Dendritic cell treated with granulocyte-macrophage colony-stimulating factor and Interleukin-4, amounts not matched to agents 40 ng/mL and 50 ng/mL, for 4 days (primary cell): ENCODE results near the gene CSF3R.
"Not testable (repeated sequence)": the region's sequence is repeated elsewhere in the genome, so short reads cannot be mapped to it uniquely, and the experiment has no call there.

ENCODE experiments used
- H3K27ac Mint-ChIP-seq: one replicate; pipeline ENCODE4 v1.8.0; 2022; ENCODE audit warnings: mild to moderate bottlenecking, mixed read lengths
- H3K27me3 Mint-ChIP-seq: one replicate; pipeline ENCODE4 v1.8.0; 2022; ENCODE audit warnings: mild to moderate bottlenecking, mixed read lengths
- H3K36me3 Mint-ChIP-seq: one replicate; pipeline ENCODE4 v1.8.0; 2022; ENCODE audit warnings: low read depth, mixed read lengths
- H3K4me1 Mint-ChIP-seq: one replicate; pipeline ENCODE4 v1.8.0; 2022; ENCODE audit warnings: low read depth, mixed read lengths
- H3K4me3 Mint-ChIP-seq: one replicate; pipeline ENCODE4 v1.8.0; 2022; ENCODE audit warnings: mild to moderate bottlenecking, moderate library complexity, mixed read lengths
- H3K9me3 Mint-ChIP-seq: one replicate; pipeline ENCODE4 v1.8.0; 2022; ENCODE audit warnings: mixed read lengths
- intact Hi-C: fragments of 100-400 bp; cut with micrococcal nuclease; formaldehyde crosslinking; loops from one replicate; pipeline ENCODE4 v1.15.0; 2022

Gene CSF3R

GRCh38 chr1:36481771-36482723, 666 bp downstream of the CSF3R start:
- Mint-ChIP-seq H3K27me3 (no peaks in the 10 kb centered on the region), H3K4me1 (peaks cover 79% of the 10 kb centered on the region), H3K36me3 (peaks cover 35% of the 10 kb centered on the region), H3K27ac (peak overlapping the region; percentile 89), H3K9me3 (no peaks in the 10 kb centered on the region), H3K4me3 (peak overlapping the region; percentile 91)
- intact Hi-C loops: no loop called here

- Mint-ChIP-seq H3K27ac (no peak overlapping the region), H3K4me3 (no peak overlapping the region), H3K9me3 (no peaks in the 10 kb centered on the region), H3K4me1 (peaks cover 69% of the 10 kb centered on the region), H3K36me3 (peaks cover 43% of the 10 kb centered on the region), H3K27me3 (no peaks in the 10 kb centered on the region)
- intact Hi-C loops: no loop called here
Observed at GRCh38 chr1:36481091-36481490, 1.6 kb downstream of the CSF3R start.

GRCh38 chr1:36480161-36480560, 2.6 kb downstream of the CSF3R start:
- Mint-ChIP-seq H3K9me3 (no peaks in the 10 kb centered on the region), H3K4me3 (no peak overlapping the region), H3K36me3 (peaks cover 52% of the 10 kb centered on the region), H3K4me1 (peaks cover 61% of the 10 kb centered on the region), H3K27ac (peak overlapping the region; percentile 30), H3K27me3 (no peaks in the 10 kb centered on the region)
- intact Hi-C loops: no loop called here

- H3K27ac Mint-ChIP-seq: peak overlapping the region; percentile 30
- no peaks in the 10 kb centered on the region for H3K9me3 Mint-ChIP-seq
- peaks cover 58% of the 10 kb centered on the region for H3K4me1 Mint-ChIP-seq
- no peak overlapping the region for H3K4me3 Mint-ChIP-seq
- no peaks in the 10 kb centered on the region for H3K27me3 Mint-ChIP-seq
- intact Hi-C loops: no loop called here
- peaks cover 58% of the 10 kb centered on the region for H3K36me3 Mint-ChIP-seq
Observed at GRCh38 chr1:36479505-36480051, 3.1 kb downstream of the CSF3R start.

GRCh38 chr1:36477615-36478014, 5.1 kb downstream of the CSF3R start:
- H3K27me3 Mint-ChIP-seq, intact Hi-C loops, H3K9me3 Mint-ChIP-seq, H3K27ac Mint-ChIP-seq, H3K4me3 Mint-ChIP-seq: not testable (repeated sequence)
- Mint-ChIP-seq H3K4me1 (peaks cover 54% of the 10 kb centered on the region), H3K36me3 (peaks cover 73% of the 10 kb centered on the region)

- Mint-ChIP-seq H3K36me3 (peaks cover 72% of the 10 kb centered on the region), H3K27ac (no peak overlapping the region), H3K27me3 (no peaks in the 10 kb centered on the region), H3K4me3 (no peak overlapping the region), H3K9me3 (no peaks in the 10 kb centered on the region), H3K4me1 (peaks cover 47% of the 10 kb centered on the region)
- intact Hi-C loops: no loop called here
Observed at GRCh38 chr1:36476945-36477344, 5.8 kb downstream of the CSF3R start.

- intact Hi-C loops: no loop called here
- peaks cover 78% of the 10 kb centered on the region for H3K36me3 Mint-ChIP-seq
Observed at GRCh38 chr1:36475910-36476604, 6.7 kb downstream of the CSF3R start.

GRCh38 chr1:36475341-36475740, 7.4 kb downstream of the CSF3R start:
- no peak overlapping the region for H3K4me3 Mint-ChIP-seq
- no peaks in the 10 kb centered on the region for H3K27me3 Mint-ChIP-seq
- no peak overlapping the region for H3K27ac Mint-ChIP-seq
- H3K9me3 Mint-ChIP-seq: no peaks in the 10 kb centered on the region
- peaks cover 31% of the 10 kb centered on the region for H3K4me1 Mint-ChIP-seq
- intact Hi-C loops: no loop called here
- H3K36me3 Mint-ChIP-seq: peaks cover 81% of the 10 kb centered on the region

More at GRCh38 chr1:36475910-36476604, 6.7 kb downstream of the CSF3R start:
- no peak overlapping the region for H3K4me3 Mint-ChIP-seq
- H3K9me3 Mint-ChIP-seq: no peaks in the 10 kb centered on the region
- H3K27me3 Mint-ChIP-seq: no peaks in the 10 kb centered on the region
- H3K4me1 Mint-ChIP-seq: peaks cover 38% of the 10 kb centered on the region
- H3K27ac Mint-ChIP-seq: no peak overlapping the region

GRCh38 chr1:36472656-36473055, 10.1 kb downstream of the CSF3R start:
- no peaks in the 10 kb centered on the region for H3K27me3 Mint-ChIP-seq
- peaks cover 18% of the 10 kb centered on the region for H3K4me1 Mint-ChIP-seq
- intact Hi-C loops: no loop called here
- no peak overlapping the region for H3K4me3 Mint-ChIP-seq
- H3K27ac Mint-ChIP-seq: peak overlapping the region; percentile 29
- H3K36me3 Mint-ChIP-seq: peaks cover 81% of the 10 kb centered on the region
- no peaks in the 10 kb centered on the region for H3K9me3 Mint-ChIP-seq

GRCh38 chr1:36471830-36472641, 10.7 kb downstream of the CSF3R start:
- H3K9me3 Mint-ChIP-seq: no peaks in the 10 kb centered on the region
- peaks cover 87% of the 10 kb centered on the region for H3K36me3 Mint-ChIP-seq
- peak overlapping the region; percentile 29 for H3K27ac Mint-ChIP-seq
- H3K4me3 Mint-ChIP-seq: no peak overlapping the region
- intact Hi-C loops: no loop called here
- H3K4me1 Mint-ChIP-seq: peaks cover 22% of the 10 kb centered on the region
- H3K27me3 Mint-ChIP-seq: no peaks in the 10 kb centered on the region

- no peak overlapping the region for H3K4me3 Mint-ChIP-seq
- H3K36me3 Mint-ChIP-seq: peaks cover 79% of the 10 kb centered on the region
- H3K9me3 Mint-ChIP-seq: no peaks in the 10 kb centered on the region
- H3K4me1 Mint-ChIP-seq: peaks cover 45% of the 10 kb centered on the region
- H3K27me3 Mint-ChIP-seq: no peaks in the 10 kb centered on the region
- H3K27ac Mint-ChIP-seq: peak overlapping the region; percentile 12
- intact Hi-C loops: no loop called here
Observed at GRCh38 chr1:36469163-36469562, 13.6 kb downstream of the CSF3R start.

GRCh38 chr1:36467700-36468455, 14.8 kb downstream of the CSF3R start:
- H3K4me3 Mint-ChIP-seq: no peak overlapping the region
- H3K27me3 Mint-ChIP-seq: no peaks in the 10 kb centered on the region
- intact Hi-C loops: no loop called here
- peaks cover 44% of the 10 kb centered on the region for H3K4me1 Mint-ChIP-seq
- peak overlapping the region; percentile 96 for H3K27ac Mint-ChIP-seq
- H3K36me3 Mint-ChIP-seq: peaks cover 76% of the 10 kb centered on the region
- no peaks in the 10 kb centered on the region for H3K9me3 Mint-ChIP-seq

GRCh38 chr1:36467027-36467410, 15.7 kb downstream of the CSF3R start:
- intact Hi-C loops: no loop called here
- Mint-ChIP-seq H3K36me3 (peaks cover 76% of the 10 kb centered on the region), H3K27ac (peak overlapping the region; percentile 96), H3K9me3 (no peaks in the 10 kb centered on the region), H3K27me3 (no peaks in the 10 kb centered on the region), H3K4me3 (no peak overlapping the region), H3K4me1 (peaks cover 48% of the 10 kb centered on the region)
